Activated CD8-positive, alpha-beta memory T cell treated with anti-CD3 and anti-CD28 coated beads, Interleukin-2, amount 10 ng/mL, durations not matched to agents 7 days and 5 days (primary cell): ENCODE measurements around the gene GSTA1. TPM values are rescaled to one million over a fixed set of nuclear protein-coding genes. Genes with fewer than 3 reads are reported as not detected.
"Not testable (repeated sequence)": the region's sequence is repeated elsewhere in the genome, so short reads cannot be mapped to it uniquely, and the experiment has no call there.

ENCODE experiments used
- ATAC-seq: fragments of 150-1000 bp; cut with Tn5 transposase; one replicate; pipeline ENCODE4 v1.10.0; 2021; ENCODE audit warnings: moderate library complexity
- CTCF ChIA-PET: fragments of 350-600 bp; sonication (Branson Sonifier 250); formaldehyde crosslinking; loops from one replicate; lab custom pipeline; 2021; ENCODE audit warnings: antibody characterized with exemption; lab: Charles Lee
- DNase-seq: peaks from one replicate; pipeline ENCODE4 v3.0.0-alpha.2; 2020
- H3K27ac Mint-ChIP-seq: one replicate; pipeline ENCODE4 v1.8.0; 2021; ENCODE audit warnings: mild to moderate bottlenecking, mixed read lengths
- H3K27me3 Mint-ChIP-seq: one replicate; pipeline ENCODE4 v1.8.0; 2021; ENCODE audit warnings: mixed read lengths
- H3K36me3 Mint-ChIP-seq: one replicate; pipeline ENCODE4 v1.8.0; 2021; ENCODE audit warnings: mild to moderate bottlenecking, mixed read lengths
- H3K4me1 Mint-ChIP-seq: one replicate; pipeline ENCODE4 v1.8.0; 2021; ENCODE audit warnings: mixed read lengths
- H3K4me3 Mint-ChIP-seq: one replicate; pipeline ENCODE4 v1.8.0; 2021; ENCODE audit warnings: mild to moderate bottlenecking, moderate library complexity, mixed read lengths
- H3K9me3 Mint-ChIP-seq: one replicate; pipeline ENCODE4 v1.8.0; 2022; ENCODE audit warnings: low read depth, mixed read lengths
- total RNA-seq, 2 experiments: library from RNA; stranded (reverse); gene quantifications; one replicate each; pipeline ENCODE4 v1.2.3, GENCODE V29; 2021

GSTA1 gene
- total RNA-seq, 2 experiments from 2014 or later = not detected

- H3K4me3 Mint-ChIP-seq, ATAC-seq, CTCF ChIA-PET, H3K27ac Mint-ChIP-seq, DNase-seq, H3K27me3 Mint-ChIP-seq, H3K9me3 Mint-ChIP-seq, H3K36me3 Mint-ChIP-seq, H3K4me1 Mint-ChIP-seq: not testable (repeated sequence)
Observed at GRCh38 chr6:52789658-52790057, 14.0 kb downstream of the GSTA1 start.

- no peak for ATAC-seq
- H3K9me3 Mint-ChIP-seq = no peaks in the 10 kb centered on the region
Observed at GRCh38 chr6:52788478-52788877, 15.1 kb downstream of the GSTA1 start.

GRCh38 chr6:52787917-52788316 is 15.7 kb downstream of the GSTA1 start:
- Mint-ChIP-seq H3K9me3 (no peaks in the 10 kb centered on the region), H3K4me3 (no peak overlapping the region), H3K4me1 (no peaks in the 10 kb centered on the region), H3K36me3 (no peaks in the 10 kb centered on the region), H3K27ac (no peak overlapping the region), H3K27me3 (peaks cover 7% of the 10 kb centered on the region)
- no peak for DNase-seq
- CTCF ChIA-PET = no interaction called here
- ATAC-seq = no peak

More at GRCh38 chr6:52788478-52788877, 15.1 kb downstream of the GSTA1 start:
- no peaks in the 10 kb centered on the region for H3K36me3 Mint-ChIP-seq
- H3K4me3 Mint-ChIP-seq = no peak overlapping the region
- no peak for DNase-seq
- peaks cover 7% of the 10 kb centered on the region for H3K27me3 Mint-ChIP-seq
- no peaks in the 10 kb centered on the region for H3K4me1 Mint-ChIP-seq
- no peak overlapping the region for H3K27ac Mint-ChIP-seq
- CTCF ChIA-PET = no interaction called here

GRCh38 chr6:52786249-52786956 is 17.2 kb downstream of the GSTA1 start:
- no peak overlapping the region for H3K27ac Mint-ChIP-seq
- no peaks in the 10 kb centered on the region for H3K9me3 Mint-ChIP-seq
- no peak overlapping the region for H3K4me3 Mint-ChIP-seq
- no peaks in the 10 kb centered on the region for H3K4me1 Mint-ChIP-seq
- no peaks in the 10 kb centered on the region for H3K36me3 Mint-ChIP-seq
- DNase-seq (no peak), ATAC-seq (no peak)
- H3K27me3 Mint-ChIP-seq = peaks cover 7% of the 10 kb centered on the region
- CTCF ChIA-PET = no interaction called here

- H3K27me3 Mint-ChIP-seq = peaks cover 28% of the 10 kb centered on the region
- H3K27ac Mint-ChIP-seq, H3K9me3 Mint-ChIP-seq, ATAC-seq, H3K36me3 Mint-ChIP-seq, DNase-seq, CTCF ChIA-PET, H3K4me3 Mint-ChIP-seq, H3K4me1 Mint-ChIP-seq: not testable (repeated sequence)
Observed at GRCh38 chr6:52782696-52783274, 20.8 kb downstream of the GSTA1 start.

- H3K4me1 Mint-ChIP-seq, H3K27ac Mint-ChIP-seq, H3K36me3 Mint-ChIP-seq, DNase-seq, CTCF ChIA-PET, H3K9me3 Mint-ChIP-seq, H3K4me3 Mint-ChIP-seq, ATAC-seq: not testable (repeated sequence)
- peaks cover 23% of the 10 kb centered on the region for H3K27me3 Mint-ChIP-seq
Observed at GRCh38 chr6:52782209-52782608, 21.4 kb downstream of the GSTA1 start.

GRCh38 chr6:52779237-52779636 is 24.4 kb downstream of the GSTA1 start:
- Mint-ChIP-seq H3K4me3 (no peak overlapping the region), H3K4me1 (no peaks in the 10 kb centered on the region), H3K9me3 (no peaks in the 10 kb centered on the region), H3K27me3 (peaks cover 29% of the 10 kb centered on the region), H3K27ac (no peak overlapping the region), H3K36me3 (no peaks in the 10 kb centered on the region)
- DNase-seq (no peak), ATAC-seq (no peak)
- CTCF ChIA-PET = no interaction called here

GRCh38 chr6:52776711-52777351 is 26.8 kb downstream of the GSTA1 start:
- DNase-seq, H3K9me3 Mint-ChIP-seq, CTCF ChIA-PET, H3K36me3 Mint-ChIP-seq, H3K4me3 Mint-ChIP-seq, H3K4me1 Mint-ChIP-seq, H3K27ac Mint-ChIP-seq, ATAC-seq: not testable (repeated sequence)
- peaks cover 30% of the 10 kb centered on the region for H3K27me3 Mint-ChIP-seq

- H3K4me3 Mint-ChIP-seq, H3K4me1 Mint-ChIP-seq, H3K27me3 Mint-ChIP-seq, H3K9me3 Mint-ChIP-seq, DNase-seq, ATAC-seq, H3K27ac Mint-ChIP-seq, H3K36me3 Mint-ChIP-seq, CTCF ChIA-PET: not testable (repeated sequence)
Observed at GRCh38 chr6:52769399-52769798, 34.2 kb downstream of the GSTA1 start.

GRCh38 chr6:52767658-52768057 is 36.0 kb downstream of the GSTA1 start:
- H3K9me3 Mint-ChIP-seq, DNase-seq, H3K36me3 Mint-ChIP-seq, CTCF ChIA-PET, H3K27me3 Mint-ChIP-seq, ATAC-seq, H3K27ac Mint-ChIP-seq, H3K4me3 Mint-ChIP-seq, H3K4me1 Mint-ChIP-seq: not testable (repeated sequence)

- H3K4me1 Mint-ChIP-seq, DNase-seq, H3K27ac Mint-ChIP-seq, H3K4me3 Mint-ChIP-seq, H3K36me3 Mint-ChIP-seq, CTCF ChIA-PET, H3K9me3 Mint-ChIP-seq, ATAC-seq, H3K27me3 Mint-ChIP-seq: not testable (repeated sequence)
Observed at GRCh38 chr6:52763322-52763916, 40.2 kb downstream of the GSTA1 start, which contains the start of gene GSTA2. TSS of gene GSTA2 (minus strand) at chr6:52763475. CDS start at chr6:52757947, 5,528 bp downstream.

GRCh38 chr6:52761673-52762491 is 41.7 kb downstream of the GSTA1 start:
- DNase-seq, H3K4me1 Mint-ChIP-seq, H3K27me3 Mint-ChIP-seq, CTCF ChIA-PET, H3K4me3 Mint-ChIP-seq, H3K36me3 Mint-ChIP-seq, H3K9me3 Mint-ChIP-seq, H3K27ac Mint-ChIP-seq, ATAC-seq: not testable (repeated sequence)
